Measurements from ENCODE around the gene CHRM5.

The CHRM5 gene

DNA sequence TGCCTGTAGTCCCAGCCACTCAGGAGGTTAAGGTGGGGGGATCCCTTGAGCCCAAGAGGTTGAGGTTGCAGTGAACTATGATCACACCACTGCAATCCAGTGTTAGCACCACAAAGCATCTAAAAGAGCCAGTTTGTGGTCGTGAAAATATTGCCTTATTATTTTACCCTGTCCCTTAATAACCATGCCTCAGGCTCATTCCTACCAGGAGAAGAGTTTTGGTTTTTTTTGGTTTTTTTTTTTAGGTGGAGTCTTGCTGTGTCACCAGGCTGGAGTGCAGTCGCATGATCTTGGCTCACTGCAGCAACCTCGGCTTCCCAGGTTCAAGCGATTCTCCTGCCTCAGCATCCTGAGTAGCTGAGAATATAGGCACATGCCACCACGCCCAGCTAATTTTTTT lies 88.6 kb downstream of the CHRM5 start:
- TF ChIP-seq PPARA (CRISPR knock-in tag; IDR thresholded peaks at IDR 0.05; ENCODE audit: borderline replicate concordance) (no peak), ZFP3 (CRISPR knock-in tag; IDR thresholded peaks at IDR 0.05) (no peak)
- no peak for ATAC-seq

GRCh38 chr15:34059476-34059875 lies 91.2 kb downstream of the CHRM5 start:
- TF ChIP-seq ZFP30 (CRISPR knock-in tag; IDR thresholded peaks at IDR 0.05) (no peak), TOX (CRISPR knock-in tag; IDR thresholded peaks at IDR 0.05; ENCODE audit: borderline replicate concordance) (no peak), ISL1 (CRISPR knock-in tag; IDR thresholded peaks at IDR 0.05) (no peak), ZNF8 (CRISPR knock-in tag; IDR thresholded peaks at IDR 0.05) (no peak), SNAI2 (CRISPR knock-in tag; IDR thresholded peaks at IDR 0.05) (no peak), BACH2 (CRISPR knock-in tag; IDR thresholded peaks at IDR 0.05; ENCODE audit: borderline replicate concordance) (no peak)
- TF ChIP-seq, protein P1, sequence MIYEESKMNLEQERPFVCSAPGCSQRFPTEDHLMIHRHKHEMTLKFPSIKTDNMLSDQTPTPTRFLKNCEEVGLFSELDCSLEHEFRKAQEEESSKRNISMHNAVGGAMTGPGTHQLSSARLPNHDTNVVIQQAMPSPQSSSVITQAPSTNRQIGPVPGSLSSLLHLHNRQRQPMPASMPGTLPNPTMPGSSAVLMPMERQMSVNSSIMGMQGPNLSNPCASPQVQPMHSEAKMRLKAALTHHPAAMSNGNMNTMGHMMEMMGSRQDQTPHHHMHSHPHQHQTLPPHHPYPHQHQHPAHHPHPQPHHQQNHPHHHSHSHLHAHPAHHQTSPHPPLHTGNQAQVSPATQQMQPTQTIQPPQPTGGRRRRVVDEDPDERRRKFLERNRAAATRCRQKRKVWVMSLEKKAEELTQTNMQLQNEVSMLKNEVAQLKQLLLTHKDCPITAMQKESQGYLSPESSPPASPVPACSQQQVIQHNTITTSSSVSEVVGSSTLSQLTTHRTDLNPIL (CRISPR knock-in tag; IDR thresholded peaks at IDR 0.05; ENCODE audit: low read depth): no peak
- TF ChIP-seq, protein P2, sequence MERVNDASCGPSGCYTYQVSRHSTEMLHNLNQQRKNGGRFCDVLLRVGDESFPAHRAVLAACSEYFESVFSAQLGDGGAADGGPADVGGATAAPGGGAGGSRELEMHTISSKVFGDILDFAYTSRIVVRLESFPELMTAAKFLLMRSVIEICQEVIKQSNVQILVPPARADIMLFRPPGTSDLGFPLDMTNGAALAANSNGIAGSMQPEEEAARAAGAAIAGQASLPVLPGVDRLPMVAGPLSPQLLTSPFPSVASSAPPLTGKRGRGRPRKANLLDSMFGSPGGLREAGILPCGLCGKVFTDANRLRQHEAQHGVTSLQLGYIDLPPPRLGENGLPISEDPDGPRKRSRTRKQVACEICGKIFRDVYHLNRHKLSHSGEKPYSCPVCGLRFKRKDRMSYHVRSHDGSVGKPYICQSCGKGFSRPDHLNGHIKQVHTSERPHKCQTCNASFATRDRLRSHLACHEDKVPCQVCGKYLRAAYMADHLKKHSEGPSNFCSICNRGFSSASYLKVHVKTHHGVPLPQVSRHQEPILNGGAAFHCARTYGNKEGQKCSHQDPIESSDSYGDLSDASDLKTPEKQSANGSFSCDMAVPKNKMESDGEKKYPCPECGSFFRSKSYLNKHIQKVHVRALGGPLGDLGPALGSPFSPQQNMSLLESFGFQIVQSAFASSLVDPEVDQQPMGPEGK (CRISPR knock-in tag; IDR thresholded peaks at IDR 0.05; ENCODE audit: borderline replicate concordance): no peak
- no peak for ATAC-seq

DNA sequence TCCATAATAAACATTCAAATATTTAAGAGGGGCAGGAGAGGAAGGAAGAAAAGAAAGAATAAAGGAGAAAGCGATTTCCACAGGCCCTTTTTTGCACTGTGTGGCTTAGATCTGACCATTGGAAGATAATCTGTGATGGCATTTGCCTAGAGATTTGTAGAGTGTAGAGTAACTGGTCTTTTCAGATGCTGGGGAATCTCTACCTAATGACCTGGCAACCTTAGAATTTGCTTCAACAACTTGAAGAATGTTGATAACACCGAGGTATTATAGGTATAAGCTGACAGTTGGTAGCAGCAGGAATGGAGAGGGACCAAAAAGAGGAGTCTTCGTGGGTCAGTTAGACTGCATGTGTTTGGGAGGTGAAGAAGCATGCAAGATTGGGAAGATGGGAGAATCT lies 91.6 kb downstream of the CHRM5 start:
- ATAC-seq: no peak
- TF ChIP-seq RARB (CRISPR knock-in tag; IDR thresholded peaks at IDR 0.05): no peak
- TF ChIP-seq GLIS3 (CRISPR knock-in tag; IDR thresholded peaks at IDR 0.05): no peak
- no peak for TF ChIP-seq ZNF8 (CRISPR knock-in tag; IDR thresholded peaks at IDR 0.05)
- TF ChIP-seq ZNF565 (CRISPR knock-in tag; conservative IDR thresholded peaks at IDR 0.05; ENCODE audit: low read depth): no peak
- TF ChIP-seq CSRNP3 (CRISPR knock-in tag; IDR thresholded peaks at IDR 0.05): no peak
- no peak for TF ChIP-seq TSHZ2 (CRISPR knock-in tag; IDR thresholded peaks at IDR 0.05)
- TF ChIP-seq OSR1 (CRISPR knock-in tag; IDR thresholded peaks at IDR 0.05): no peak
- TF ChIP-seq, protein P3, sequence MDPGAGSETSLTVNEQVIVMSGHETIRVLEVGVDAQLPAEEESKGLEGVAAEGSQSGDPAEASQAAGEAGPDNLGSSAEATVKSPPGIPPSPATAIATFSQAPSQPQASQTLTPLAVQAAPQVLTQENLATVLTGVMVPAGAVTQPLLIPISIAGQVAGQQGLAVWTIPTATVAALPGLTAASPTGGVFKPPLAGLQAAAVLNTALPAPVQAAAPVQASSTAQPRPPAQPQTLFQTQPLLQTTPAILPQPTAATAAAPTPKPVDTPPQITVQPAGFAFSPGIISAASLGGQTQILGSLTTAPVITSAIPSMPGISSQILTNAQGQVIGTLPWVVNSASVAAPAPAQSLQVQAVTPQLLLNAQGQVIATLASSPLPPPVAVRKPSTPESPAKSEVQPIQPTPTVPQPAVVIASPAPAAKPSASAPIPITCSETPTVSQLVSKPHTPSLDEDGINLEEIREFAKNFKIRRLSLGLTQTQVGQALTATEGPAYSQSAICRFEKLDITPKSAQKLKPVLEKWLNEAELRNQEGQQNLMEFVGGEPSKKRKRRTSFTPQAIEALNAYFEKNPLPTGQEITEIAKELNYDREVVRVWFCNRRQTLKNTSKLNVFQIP (CRISPR knock-in tag; IDR thresholded peaks at IDR 0.05; ENCODE audit: borderline replicate concordance, low read depth): no peak
- no peak for TF ChIP-seq SNAI2 (CRISPR knock-in tag; IDR thresholded peaks at IDR 0.05)
- no peak for TF ChIP-seq BACH2 (CRISPR knock-in tag; IDR thresholded peaks at IDR 0.05; ENCODE audit: borderline replicate concordance)
- no peak for TF ChIP-seq ARNTL (CRISPR knock-in tag; IDR thresholded peaks at IDR 0.05; ENCODE audit: borderline replicate concordance, low read depth)

- no peak for ATAC-seq
- TF ChIP-seq OSR1 (CRISPR knock-in tag; IDR thresholded peaks at IDR 0.05) (no peak), TOX (CRISPR knock-in tag; IDR thresholded peaks at IDR 0.05; ENCODE audit: borderline replicate concordance) (no peak), ZNF8 (CRISPR knock-in tag; IDR thresholded peaks at IDR 0.05) (no peak), PPARA (CRISPR knock-in tag; IDR thresholded peaks at IDR 0.05; ENCODE audit: borderline replicate concordance) (no peak), CSDC2 (CRISPR knock-in tag; IDR thresholded peaks at IDR 0.05) (no peak), TSHZ2 (CRISPR knock-in tag; IDR thresholded peaks at IDR 0.05) (no peak), GLIS3 (CRISPR knock-in tag; IDR thresholded peaks at IDR 0.05) (no peak), CSRNP3 (CRISPR knock-in tag; IDR thresholded peaks at IDR 0.05) (no peak), ZC3H10 (CRISPR knock-in tag; IDR thresholded peaks at IDR 0.05) (no peak), ZNF70 (CRISPR knock-in tag; IDR thresholded peaks at IDR 0.05) (no peak), ESRRG (CRISPR knock-in tag; IDR thresholded peaks at IDR 0.05) (no peak), ZFP30 (CRISPR knock-in tag; IDR thresholded peaks at IDR 0.05) (no peak), ZFP3 (CRISPR knock-in tag; IDR thresholded peaks at IDR 0.05) (no peak), BACH2 (CRISPR knock-in tag; IDR thresholded peaks at IDR 0.05; ENCODE audit: borderline replicate concordance) (no peak)
Measured at GRCh38 chr15:34064438-34064837, 96.1 kb downstream of the CHRM5 start.

All from SK-N-SH treated with all-trans-retinoic acid at 6 μM for 48 hours (cell line).